Smooth muscle cell (in vitro differentiated cells): ENCODE measurements around the gene GIGYF2. TPM values are rescaled to one million over a fixed set of nuclear protein-coding genes. Genes with fewer than 3 reads are reported as not detected.

Source experiments
- DNase-seq: peaks from one replicate; lab custom pipeline; 2025; ENCODE audit not compliant: unreplicated experiment; lab: John Stamatoyannopoulos, UW
- H2AFZ ChIP-seq: fragments of 200-600 bp; sonication (generic); 2 replicates; pipeline ENCODE4 v1.6.0; 2016; ENCODE audit warnings: antibody characterized with exemption, low read depth, mild to moderate bottlenecking
- H3F3A ChIP-seq: fragments of 200-600 bp; sonication (generic); 2 replicates; pipeline ENCODE4 v1.6.0; 2017; ENCODE audit warnings: antibody characterized with exemption, low read depth
- H3K27ac ChIP-seq: fragments of 200-600 bp; sonication (generic); 2 replicates; pipeline ENCODE4 v1.5.1; 2016; ENCODE audit warnings: low read depth, mild to moderate bottlenecking
- H3K27me3 ChIP-seq: fragments of 200-600 bp; sonication (generic); 2 replicates; pipeline ENCODE4 v1.6.1; 2016; ENCODE audit warnings: low read depth, mild to moderate bottlenecking
- H3K36me3 ChIP-seq: fragments of 200-600 bp; sonication (generic); 2 replicates; pipeline ENCODE4 v1.5.1; 2016; ENCODE audit warnings: low read depth
- H3K4me1 ChIP-seq: fragments of 200-600 bp; sonication (generic); 2 replicates; pipeline ENCODE4 v1.5.1; 2016; ENCODE audit warnings: low read depth
- H3K4me2 ChIP-seq: fragments of 200-600 bp; sonication (generic); 2 replicates; pipeline ENCODE4 v1.6.0; 2016; ENCODE audit warnings: mild to moderate bottlenecking
- H3K4me3 ChIP-seq: fragments of 200-600 bp; sonication (generic); 2 replicates; pipeline ENCODE4 v1.5.1; 2016; ENCODE audit warnings: mild to moderate bottlenecking
- H3K79me2 ChIP-seq: fragments of 200-600 bp; sonication (generic); 2 replicates; pipeline ENCODE4 v1.6.0; 2016; ENCODE audit warnings: low read depth, mild to moderate bottlenecking
- H3K9ac ChIP-seq: fragments of 200-600 bp; sonication (generic); 2 replicates; pipeline ENCODE4 v1.6.0; 2016; ENCODE audit warnings: low read depth
- H3K9me3 ChIP-seq: fragments of 200-600 bp; sonication (generic); replicated peaks from 2 replicates; pipeline ENCODE4 v1.5.1; 2016; ENCODE audit warnings: low read depth
- H4K20me1 ChIP-seq: fragments of 200-600 bp; sonication (generic); 2 replicates; pipeline ENCODE4 v1.6.0; 2016; ENCODE audit warnings: low read depth
- CTCF ChIP-seq: fragments of 200-600 bp; sonication (generic); IDR thresholded peaks from 2 replicates; pipeline ENCODE4 v1.5.1; 2017; ENCODE audit warnings: borderline replicate concordance, mild to moderate bottlenecking, antibody characterized with exemption; ENCODE audit not compliant: insufficient read depth, poor library complexity, severe bottlenecking
- WGBS: methylation state at CpG from one replicate; pipeline ENCODE4 v1.1.7; 2016; ENCODE audit warnings: low lambda C conversion rate; 5-methylcytosine and 5-hydroxymethylcytosine counted together
- polyA plus RNA-seq: library from polyadenylated mRNA; unstranded; fragments of >200 nt; fragmentation: Nextera tagmentation; extraction: Ambion mirVana; gene quantifications from 2 replicates; pipeline ENCODE4 v1.2.1, GENCODE V29; 2016
- total RNA-seq: library from RNA; depleted of rRNA; stranded (reverse); fragments of >200 nt; gene quantifications from 2 replicates; pipeline ENCODE4 v1.2.3, GENCODE V29; 2014

GIGYF2 gene
- total and polyA plus RNA-seq, 2 experiments from 2014 or later: 16.2 to 57.6 TPM

DNA sequence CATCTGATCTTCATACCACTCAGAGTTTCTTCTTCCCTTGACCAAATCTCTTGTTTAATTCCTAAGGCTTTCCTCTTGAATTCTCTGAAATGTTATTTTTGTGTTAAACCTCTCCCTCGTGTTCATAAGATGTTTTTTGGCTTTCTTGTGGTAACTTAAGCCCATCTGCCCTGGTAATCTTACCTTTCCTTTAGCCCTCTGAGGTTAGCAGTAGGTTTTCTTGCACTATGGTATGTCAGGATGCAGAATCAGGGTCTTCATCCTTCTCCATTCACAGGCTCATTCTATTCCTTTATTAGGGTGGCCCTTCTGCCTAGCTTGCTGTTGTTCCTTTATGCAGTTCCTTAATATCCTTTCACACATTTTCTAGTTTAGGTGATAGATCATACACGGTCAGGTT lies 24.1 kb downstream of the GIGYF2 start:
- Histone ChIP-seq H4K20me1 (peaks cover 97% of the 10 kb centered on the region), H3K9ac (no peak overlapping the region), H3K27ac (no peak overlapping the region), H3K36me3 (peaks cover 4% of the 10 kb centered on the region), H3F3A (no peaks in the 10 kb centered on the region), H3K9me3 (no peaks in the 10 kb centered on the region), H3K27me3 (no peaks in the 10 kb centered on the region), H3K4me2 (no peak overlapping the region), H3K79me2 (peaks cover 89% of the 10 kb centered on the region), H2AFZ (no peak overlapping the region), H3K4me1 (no peaks in the 10 kb centered on the region), H3K4me3 (no peak overlapping the region)
- WGBS: 88% methylated on average over 2 of the region's 2 CpGs
- no peak for DNase-seq
- no peak for TF ChIP-seq CTCF

GRCh38 chr2:232721882-232722281 lies 24.8 kb downstream of the GIGYF2 start:
- Histone ChIP-seq H3K4me1 (no peaks in the 10 kb centered on the region), H3K27ac (no peak overlapping the region), H3K79me2 (peaks cover 88% of the 10 kb centered on the region), H3F3A (no peaks in the 10 kb centered on the region), H2AFZ (no peak overlapping the region), H3K4me3 (no peak overlapping the region), H3K9ac (no peak overlapping the region), H4K20me1 (peaks cover 97% of the 10 kb centered on the region), H3K36me3 (peaks cover 4% of the 10 kb centered on the region), H3K27me3 (no peaks in the 10 kb centered on the region), H3K4me2 (no peak overlapping the region), H3K9me3 (no peaks in the 10 kb centered on the region)
- WGBS: 95% methylated on average over 2 of the region's 2 CpGs
- no peak for TF ChIP-seq CTCF
- no peak for DNase-seq

DNA sequence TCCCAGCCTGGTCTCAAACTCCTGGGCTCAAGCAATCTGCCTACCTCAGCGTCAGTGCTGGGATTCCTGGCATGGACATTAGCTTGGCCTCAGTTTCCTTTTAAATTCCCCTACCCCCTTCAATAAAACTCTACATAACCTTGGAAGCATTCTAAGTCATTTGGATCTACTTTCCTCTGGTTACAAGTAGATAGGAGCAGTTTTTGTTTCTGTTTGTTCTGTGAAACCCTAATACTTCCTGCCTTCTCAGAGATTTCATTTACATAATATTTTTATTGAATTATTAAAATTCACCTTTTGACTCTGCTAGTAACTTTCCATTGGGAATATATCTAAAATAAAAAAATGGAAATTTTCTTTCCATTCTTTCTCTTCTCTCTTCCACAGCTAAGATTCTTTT lies 25.9 kb downstream of the GIGYF2 start:
- Histone ChIP-seq H3K9ac (no peak overlapping the region), H3F3A (no peaks in the 10 kb centered on the region), H3K27ac (no peak overlapping the region), H3K4me2 (no peak overlapping the region), H3K79me2 (peaks cover 79% of the 10 kb centered on the region), H3K27me3 (no peaks in the 10 kb centered on the region), H3K4me1 (no peaks in the 10 kb centered on the region), H3K36me3 (peaks cover 4% of the 10 kb centered on the region), H4K20me1 (peaks cover 97% of the 10 kb centered on the region), H3K9me3 (no peaks in the 10 kb centered on the region), H3K4me3 (no peak overlapping the region), H2AFZ (no peak overlapping the region)
- 100% methylated on average over 1 of the region's 1 CpG for WGBS
- no peak for TF ChIP-seq CTCF
- no peak for DNase-seq

DNA sequence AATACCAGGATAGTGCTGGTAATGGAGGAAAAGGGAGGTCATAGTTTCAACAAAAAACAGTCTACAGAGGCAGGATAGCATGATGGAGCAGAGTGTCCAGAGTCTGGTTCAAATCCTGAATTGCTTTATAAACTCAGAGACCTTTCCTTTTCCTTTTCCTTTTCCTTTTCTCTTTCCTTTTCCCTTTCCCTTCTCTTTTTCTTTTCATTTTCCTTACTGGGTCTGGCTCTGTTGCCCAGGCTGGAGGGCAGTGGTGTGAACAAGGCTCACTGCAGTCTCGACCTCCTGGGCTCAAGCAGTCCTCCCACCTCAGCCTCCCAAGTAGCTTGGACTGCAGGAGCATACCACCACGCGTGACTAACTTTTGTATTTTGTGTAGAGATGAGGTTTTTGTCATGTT lies 31.7 kb downstream of the GIGYF2 start:
- Histone ChIP-seq H3K4me3 (no peak overlapping the region), H3F3A (no peaks in the 10 kb centered on the region), H3K79me2 (peaks cover 55% of the 10 kb centered on the region), H3K9ac (no peak overlapping the region), H3K27me3 (no peaks in the 10 kb centered on the region), H3K4me2 (no peak overlapping the region), H2AFZ (no peak overlapping the region), H3K4me1 (no peaks in the 10 kb centered on the region), H3K27ac (no peak overlapping the region), H4K20me1 (peaks cover 91% of the 10 kb centered on the region), H3K36me3 (no peaks in the 10 kb centered on the region), H3K9me3 (no peaks in the 10 kb centered on the region)
- 98% methylated on average over 3 of the region's 3 CpGs for WGBS
- DNase-seq: no peak
- no peak for TF ChIP-seq CTCF
